Small intestine (tissue), 7 donors: ENCODE results near the gene INAFM1. TPM values are rescaled to one million over a fixed set of nuclear protein-coding genes. Genes with fewer than 3 reads are reported as not detected.
A peak's percentile ranks its signal among the peaks of the same experiment; 100 is the strongest.

ENCODE experiments used
- DNase-seq, 2 donors: peaks; one replicate each; pipeline versions ENCODE4 v3.0.0 to v3.0.0-alpha.2; 2013
- FAIRE-seq: peaks from 2 replicates; lab custom pipeline; 2012; peaks lifted over from hg19 to GRCh38; lab: Jason Lieb, UNC
- H3K27ac ChIP-seq, 3 donors: one replicate each; pipeline ENCODE4 v1.5.1; 2013; ENCODE audit warnings: low read length in 2 of 3, mild to moderate bottlenecking in 2 of 3, control low read depth in 1 of 3, inconsistent platforms in 1 of 3, low read depth in 1 of 3, moderate library complexity in 1 of 3
- H3K27me3 ChIP-seq, 3 donors: one replicate each; pipeline ENCODE4 v1.6.1; 2013; ENCODE audit warnings: low read length in 3 of 3, inconsistent platforms in 1 of 3; ENCODE audit not compliant: control insufficient read depth in 3 of 3, insufficient read depth in 3 of 3
- H3K36me3 ChIP-seq, 3 donors: one replicate each; pipeline ENCODE4 v1.6.1; 2013; ENCODE audit warnings: low read length in 3 of 3, inconsistent platforms in 1 of 3, low read depth in 1 of 3, mild to moderate bottlenecking in 1 of 3, moderate library complexity in 1 of 3; ENCODE audit not compliant: control insufficient read depth in 3 of 3, insufficient read depth in 2 of 3
- H3K4me1 ChIP-seq, 3 donors: one replicate each; pipeline ENCODE4 v1.6.1; 2013; ENCODE audit warnings: low read length in 2 of 3, inconsistent platforms in 1 of 3, low read depth in 1 of 3, mild to moderate bottlenecking in 1 of 3, moderate library complexity in 1 of 3; ENCODE audit not compliant: control insufficient read depth in 3 of 3, insufficient read depth in 2 of 3
- H3K4me3 ChIP-seq, 3 donors: one replicate each; pipeline ENCODE4 v1.5.1; 2013; ENCODE audit warnings: low read length in 3 of 3, control low read depth in 1 of 3, inconsistent platforms in 1 of 3, low read depth in 1 of 3, mild to moderate bottlenecking in 1 of 3, moderate library complexity in 1 of 3
- H3K9me3 ChIP-seq, 2 donors: one replicate each; pipeline ENCODE4 v1.6.1; 2013; ENCODE audit warnings: low read depth in 1 of 2, low read length in 1 of 2; ENCODE audit not compliant: control insufficient read depth in 2 of 2, insufficient read depth in 1 of 2
- WGBS, 3 donors: extraction: QIAGEN DNeasy Blood & Tissue Kit; methylation state at CpG; one replicate each; pipeline ENCODE4 v1.1.7; 2013; 5-methylcytosine and 5-hydroxymethylcytosine counted together
- polyA plus RNA-seq, 4 donors: library from polyadenylated mRNA; stranded (reverse) in 3 of 4; unstranded in 1 of 4; fragments of 200-250 nt in 3 of 4; fragments of 120-200 nt in 1 of 4; gene quantifications; one replicate each; pipeline versions ENCODE4 v1.2.1 to v1.2.3, GENCODE V29; 2013
- donor health status: healthy with polysubstance abuse.
- donor health status: control.
- donor health status: control.
- donor health status: Bipolar disorder and iron deficiency.
- donor health status: healthy.

INAFM1 gene
- polyA plus RNA-seq, 4 donors: 5.8 to 7.3 (median 6.3) TPM

DNA sequence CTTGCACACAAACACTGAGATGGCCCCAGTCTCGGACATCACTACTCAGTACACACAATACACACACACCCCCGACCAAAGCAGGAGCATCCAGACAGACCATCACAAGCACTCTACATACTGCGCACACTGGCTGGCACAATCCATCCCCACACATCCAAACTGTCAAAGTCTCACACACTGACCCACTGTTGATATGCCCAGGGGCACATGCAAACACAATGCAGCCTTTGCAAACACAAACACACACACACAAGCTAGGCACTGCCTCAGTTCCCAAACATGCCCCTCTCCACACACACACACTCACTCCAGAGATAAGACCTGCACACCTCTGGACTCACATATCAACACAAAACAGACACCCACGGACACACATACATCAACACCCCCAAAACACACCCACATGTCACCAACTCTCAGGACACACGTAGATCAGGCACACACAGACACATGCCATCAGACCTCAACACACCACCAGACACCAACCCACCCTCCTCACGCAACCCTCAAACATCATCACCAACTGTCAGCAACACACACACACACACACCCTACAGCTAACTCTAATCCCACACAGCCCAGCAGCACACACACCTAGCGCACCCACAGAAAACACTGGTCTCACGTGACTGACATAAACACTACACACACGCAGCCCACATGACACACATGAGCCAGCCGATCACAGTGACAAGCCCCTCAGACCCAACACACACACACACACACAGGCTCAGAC, 45.6 kb upstream of the INAFM1 start:
- DNase-seq: peak in 1 of 2 donors; percentile 51
- no peak for FAIRE-seq
- H3K27me3 ChIP-seq: peaks cover 0 to 24% (median 0%) of the 10 kb centered on the region in 3 donors
- H3K9me3 ChIP-seq: no peaks in the 10 kb centered on the region
- H3K36me3 ChIP-seq: no peaks in the 10 kb centered on the region
- peak overlapping the region in 1 of 3 donors; percentile 94 for H3K27ac ChIP-seq
- peaks cover 7 to 40% (median 7%) of the 10 kb centered on the region in 3 donors for H3K4me1 ChIP-seq
- peak overlapping the region in 2 of 3 donors; percentile 77 to 93 for H3K4me3 ChIP-seq
- WGBS, 3 donors: 12 to 28% (median 19%) methylated on average over 10 of the region's 10 CpGs

- peaks cover 7 to 40% (median 7%) of the 10 kb centered on the region in 3 donors for H3K4me1 ChIP-seq
- peaks cover 0 to 24% (median 0%) of the 10 kb centered on the region in 3 donors for H3K27me3 ChIP-seq
- 2 to 7% (median 4%) methylated on average over 9 of the region's 9 CpGs for WGBS, 3 donors
- peak overlapping the region in 1 of 3 donors; percentile 94 for H3K27ac ChIP-seq
- no peaks in the 10 kb centered on the region for H3K36me3 ChIP-seq
- no peaks in the 10 kb centered on the region for H3K9me3 ChIP-seq
- H3K4me3 ChIP-seq: peak overlapping the region; percentile 31 to 93 (median 77)
- DNase-seq (no peak), FAIRE-seq (no peak)
Observed at GRCh38 chr19:47229676-47230053, 45.0 kb upstream of the INAFM1 start.

- Histone ChIP-seq H3K4me1 (peaks cover 7 to 40% (median 7%) of the 10 kb centered on the region in 3 donors), H3K4me3 (peak overlapping the region; percentile 53 to 93 (median 77)), H3K36me3 (no peaks in the 10 kb centered on the region), H3K27ac (peak overlapping the region in 1 of 3 donors; percentile 74), H3K27me3 (peaks cover 0 to 24% (median 0%) of the 10 kb centered on the region in 3 donors), H3K9me3 (no peaks in the 10 kb centered on the region)
- peak in 1 of 2 donors; percentile 79 for DNase-seq
- no peak for FAIRE-seq
- WGBS, 3 donors: 0 to 1% (median 1%) methylated on average over 23 to 84 of the region's 84 CpGs
Observed at GRCh38 chr19:47230054-47230920, 44.4 kb upstream of the INAFM1 start.

- DNase-seq: no peak
- Histone ChIP-seq H3K9me3 (no peaks in the 10 kb centered on the region), H3K4me3 (peak within 1 kb of the TSS; percentile 53 to 93 (median 77)), H3K4me1 (peaks cover 7 to 35% (median 7%) of the 10 kb centered on the region in 3 donors), H3K27me3 (peaks cover 0 to 24% (median 0%) of the 10 kb centered on the region in 3 donors), H3K27ac (peak within 1 kb of the TSS; percentile 34 to 79 (median 70)), H3K36me3 (no peaks in the 10 kb centered on the region)
- 1 to 2% (median 1%) methylated on average over 23 to 43 of the region's 43 CpGs for WGBS, 3 donors
- no peak for FAIRE-seq
Observed at GRCh38 chr19:47230921-47231214, 43.8 kb upstream of the INAFM1 start, which contains the start of gene BBC3. TSS of gene BBC3 (minus strand) at chr19:47231199. CDS start at chr19:47228431, 2,768 bp downstream.

GRCh38 chr19:47231215-47232054, 43.2 kb upstream of the INAFM1 start:
- Histone ChIP-seq H3K27me3 (peaks cover 0 to 28% (median 0%) of the 10 kb centered on the region in 3 donors), H3K4me1 (peaks cover 7 to 35% (median 7%) of the 10 kb centered on the region in 3 donors), H3K36me3 (no peaks in the 10 kb centered on the region), H3K4me3 (peak overlapping the region; percentile 17 to 93 (median 51)), H3K27ac (peak overlapping the region; percentile 34 to 79 (median 70)), H3K9me3 (no peaks in the 10 kb centered on the region)
- DNase-seq (peak; percentile 74 to 92), FAIRE-seq (no peak)
- 2 to 4% (median 4%) methylated on average over 22 to 51 of the region's 51 CpGs for WGBS, 3 donors

GRCh38 chr19:47232422-47233211, 42.1 kb upstream of the INAFM1 start:
- no peaks in the 10 kb centered on the region for H3K36me3 ChIP-seq
- WGBS, 3 donors: 7 to 30% (median 28%) methylated on average over 16 of the region's 16 CpGs
- no peak overlapping the region for H3K4me3 ChIP-seq
- FAIRE-seq (no peak), DNase-seq (peak; percentile 41 to 79)
- peaks cover 0 to 32% (median 0%) of the 10 kb centered on the region in 3 donors for H3K27me3 ChIP-seq
- H3K27ac ChIP-seq: peak overlapping the region in 2 of 3 donors; percentile 39 to 95
- no peaks in the 10 kb centered on the region for H3K9me3 ChIP-seq
- H3K4me1 ChIP-seq: peaks cover 0 to 23% (median 3%) of the 10 kb centered on the region in 3 donors

GRCh38 chr19:47236072-47236675, 38.5 kb upstream of the INAFM1 start:
- no peaks in the 10 kb centered on the region for H3K9me3 ChIP-seq
- FAIRE-seq (no peak), DNase-seq (no peak)
- peaks cover 0 to 13% (median 0%) of the 10 kb centered on the region in 3 donors for H3K4me1 ChIP-seq
- H3K4me3 ChIP-seq: no peak overlapping the region
- H3K27me3 ChIP-seq: peaks cover 0 to 36% (median 2%) of the 10 kb centered on the region in 3 donors
- no peak overlapping the region for H3K27ac ChIP-seq
- whole genome bisulfite sequencing, 3 donors: 61 to 81% (median 61%) methylated on average over 12 of the region's 12 CpGs
- H3K36me3 ChIP-seq: no peaks in the 10 kb centered on the region
